ENCODE results near the gene HBP1. TPM values are rescaled to one million over a fixed set of nuclear protein-coding genes. Genes with fewer than 3 reads are reported as not detected.
"Not testable (repeated sequence)": the region's sequence is repeated elsewhere in the genome, so short reads cannot be mapped to it uniquely, and the experiment has no call there.

Gene HBP1
- total and polyA plus RNA-seq, 2 of the 8 experiments (the other 6 are each of a cell fraction or from before 2014, with no cell fraction given), result 28.9 to 29.2 TPM

- DNase-seq (ENCODE audit: low read depth in 1 of 2, low spot score in 2 of 2); H3K23ac ChIP-seq (ENCODE audit: insufficient read length); H4K20me1 ChIP-seq (replicated peaks in 1 of 2; ENCODE audit: control insufficient read depth in 1 of 2, insufficient read depth in 2 of 2, low read length in 2 of 2); FAIRE-seq; H3K79me1 ChIP-seq (ENCODE audit: low read depth, low read length); H3K9me3 ChIP-seq (ENCODE audit: insufficient read depth in 2 of 2, low read depth in 1 of 2, low read length in 1 of 2); H3K4me2 ChIP-seq (ENCODE audit: insufficient read depth in 1 of 2, low read depth in 2 of 2, low read length in 2 of 2); H2BK120ac ChIP-seq (replicated peaks; ENCODE audit: low read depth, low read length); H3K56ac ChIP-seq (replicated peaks; ENCODE audit: insufficient read length, low read depth, low read length); H3K36me3 ChIP-seq (ENCODE audit: control insufficient read depth in 2 of 4, insufficient read depth in 4 of 4, low read length in 3 of 4); H3K4me3 ChIP-seq (ENCODE audit: extremely low read depth in 1 of 4, insufficient read depth in 2 of 4, low read depth in 3 of 4, low read length in 4 of 4); H3K9ac ChIP-seq (replicated peaks in 1 of 4; ENCODE audit: extremely low read depth in 1 of 4, low read depth in 3 of 4, low read length in 3 of 4); H3K27me3 ChIP-seq (replicated peaks in 1 of 4; ENCODE audit: control insufficient read depth in 3 of 4, extremely low read depth in 1 of 4, insufficient read depth in 3 of 4, low read length in 3 of 4); H3K4me1 ChIP-seq (replicated peaks in 1 of 4; ENCODE audit: control insufficient read depth in 3 of 4, insufficient read depth in 4 of 4, low read length in 3 of 4); H3K79me2 ChIP-seq (ENCODE audit: control insufficient read depth in 1 of 2, insufficient read depth in 2 of 2, low read length in 2 of 2); H3K14ac ChIP-seq (ENCODE audit: insufficient read length); H4K5ac ChIP-seq (ENCODE audit: insufficient read length, low read depth, low read length); H4K91ac ChIP-seq (replicated peaks; ENCODE audit: insufficient read length, low read length); H3K4ac ChIP-seq (replicated peaks; ENCODE audit: insufficient read length, low read depth, low read length); H2BK12ac ChIP-seq (ENCODE audit: low read depth, low read length); H2AFZ ChIP-seq (ENCODE audit: low read length); H3K23me2 ChIP-seq (ENCODE audit: low read depth, low read length); H2BK5ac ChIP-seq (ENCODE audit: low read depth, low read length); H2BK15ac ChIP-seq (ENCODE audit: low read length); H4K8ac ChIP-seq (ENCODE audit: extremely low read depth, insufficient read depth, low read length); H2AK5ac ChIP-seq (ENCODE audit: low read depth, low read length); POLR2A ChIA-PET (ENCODE audit: partially characterized antibody); H2BK20ac ChIP-seq (ENCODE audit: low read length); H3K18ac ChIP-seq (ENCODE audit: extremely low read depth, low read length); H3K27ac ChIP-seq (ENCODE audit: low read depth, low read length): not testable (repeated sequence)
- 91% methylated on average over 4 of the region's 6 CpGs; no CpG with 5 or more reads in 1 of the 2 experiments for WGBS, 2 experiments (ENCODE audit: extremely low coverage in 1 of 2, insufficient coverage in 1 of 2, insufficient read length in 1 of 2, insufficient replicate concordance in 2 of 2, low coverage in 1 of 2, low lambda C conversion rate in 2 of 2, missing lambda C conversion rate in 1 of 2)
- CTCF ChIA-PET (ENCODE audit: partially characterized antibody), result interaction anchor here (0.9 to 1.7 kb wide), 4 partner anchors 12 to 441 kb away, joined by 3 to 4 read pairs (median 4); no protein-coding TSS in a partner anchor
Observed at GRCh38 chr7:107220806-107221205, 52.0 kb downstream of the HBP1 start.

All from H1 (cell line).